Skeletal muscle tissue (tissue), 4 donors: ENCODE measurements around the gene B2M. TPM values are rescaled to one million over a fixed set of nuclear protein-coding genes. Genes with fewer than 3 reads are reported as not detected.
"Not testable (repeated sequence)": the region's sequence is repeated elsewhere in the genome, so short reads cannot be mapped to it uniquely, and the experiment has no call there.

Experiments used
- H3K27ac ChIP-seq: one replicate; pipeline ENCODE4 v1.7.0; 2013; ENCODE audit warnings: mild to moderate bottlenecking, low read depth, low read length, inconsistent platforms
- H3K27me3 ChIP-seq, 3 donors: one replicate each; pipeline ENCODE4 v1.7.0; 2013; ENCODE audit warnings: low read length in 3 of 3; ENCODE audit not compliant: control insufficient read depth in 3 of 3, insufficient read depth in 3 of 3
- H3K36me3 ChIP-seq, 3 donors: one replicate each; pipeline ENCODE4 v1.7.0; 2013; ENCODE audit warnings: low read length in 3 of 3; ENCODE audit not compliant: control insufficient read depth in 3 of 3, insufficient read depth in 3 of 3
- H3K4me1 ChIP-seq, 3 donors: one replicate each; pipeline ENCODE4 v1.7.0; 2013; ENCODE audit warnings: low read length in 3 of 3, mild to moderate bottlenecking in 3 of 3; ENCODE audit not compliant: control insufficient read depth in 3 of 3, insufficient read depth in 3 of 3
- H3K4me3 ChIP-seq, 3 donors: one replicate each; pipeline ENCODE4 v1.7.0; 2013; ENCODE audit warnings: low read length in 3 of 3
- H3K9ac ChIP-seq, 3 donors: one replicate each; pipeline ENCODE4 v1.7.0; 2013; ENCODE audit warnings: low read length in 3 of 3, mild to moderate bottlenecking in 3 of 3, moderate library complexity in 2 of 3, low read depth in 1 of 3
- H3K9me3 ChIP-seq, 3 donors: one replicate each; pipeline ENCODE4 v1.7.0; 2013; ENCODE audit warnings: low read length in 3 of 3; ENCODE audit not compliant: control insufficient read depth in 3 of 3
- total RNA-seq: library from RNA; depleted of rRNA; stranded (reverse); fragments of >200 nt; gene quantifications from one replicate; pipeline ENCODE4 v1.2.3, GENCODE V29; 2014
- donor health status: Osteomylitis.

B2M gene
- total RNA-seq, 1 donor from 2014 or later: 876 TPM

DNA sequence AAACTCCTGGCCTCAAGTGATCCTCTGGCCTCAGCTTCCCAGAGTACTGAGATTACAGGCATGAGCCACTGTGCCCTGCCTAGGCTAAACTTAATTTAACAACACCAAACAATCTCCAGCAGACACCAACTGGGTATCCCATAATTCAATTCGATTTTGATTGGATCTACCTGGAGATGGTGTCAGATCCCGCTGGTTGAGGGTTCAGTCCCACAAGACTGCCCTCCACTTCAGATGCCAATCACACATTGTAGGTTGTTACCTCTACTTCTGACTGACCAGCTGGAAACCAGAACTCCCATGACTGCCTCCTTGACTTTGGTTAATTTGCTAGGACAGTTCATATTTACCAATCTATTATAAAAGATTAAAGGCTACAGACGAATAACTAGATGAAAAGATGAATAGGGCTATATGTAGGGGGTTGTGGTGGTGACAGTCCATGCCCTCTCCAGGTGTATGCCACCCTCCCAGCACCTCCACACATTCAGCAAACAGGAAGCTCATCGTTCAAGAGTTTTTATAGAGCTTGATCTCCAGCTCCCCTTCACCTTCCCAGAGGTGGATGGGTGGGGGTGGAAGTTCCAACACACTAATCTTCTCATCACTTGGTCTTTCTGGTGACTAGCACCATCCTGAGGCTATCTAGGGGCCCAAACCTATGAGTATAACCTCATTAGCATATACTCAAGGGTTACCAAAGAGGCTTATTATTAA is 9.3 kb downstream of the B2M start:
- Histone ChIP-seq H3K27ac (no peak overlapping the region), H3K4me1 (peaks cover 0 to 11% (median 7%) of the 10 kb centered on the region in 3 donors)

GRCh38 chr15:44722011-44722410 is 10.7 kb downstream of the B2M start:
- H3K9me3 ChIP-seq: no peaks in the 10 kb centered on the region
- no peaks in the 10 kb centered on the region for H3K27me3 ChIP-seq
- H3K27ac ChIP-seq: no peak overlapping the region
- peaks cover 11 to 21% (median 16%) of the 10 kb centered on the region in 3 donors for H3K36me3 ChIP-seq
- no peak overlapping the region for H3K4me3 ChIP-seq
- H3K9ac ChIP-seq: no peak overlapping the region
- peaks cover 4 to 11% (median 9%) of the 10 kb centered on the region in 3 donors for H3K4me1 ChIP-seq

More for the DNA sequence above, 9.3 kb downstream of the B2M start:
- Histone ChIP-seq H3K4me3 (no peak overlapping the region), H3K27me3 (no peaks in the 10 kb centered on the region), H3K9me3 (no peaks in the 10 kb centered on the region), H3K9ac (no peak overlapping the region), H3K36me3 (peaks cover 24 to 35% (median 29%) of the 10 kb centered on the region in 3 donors)

DNA sequence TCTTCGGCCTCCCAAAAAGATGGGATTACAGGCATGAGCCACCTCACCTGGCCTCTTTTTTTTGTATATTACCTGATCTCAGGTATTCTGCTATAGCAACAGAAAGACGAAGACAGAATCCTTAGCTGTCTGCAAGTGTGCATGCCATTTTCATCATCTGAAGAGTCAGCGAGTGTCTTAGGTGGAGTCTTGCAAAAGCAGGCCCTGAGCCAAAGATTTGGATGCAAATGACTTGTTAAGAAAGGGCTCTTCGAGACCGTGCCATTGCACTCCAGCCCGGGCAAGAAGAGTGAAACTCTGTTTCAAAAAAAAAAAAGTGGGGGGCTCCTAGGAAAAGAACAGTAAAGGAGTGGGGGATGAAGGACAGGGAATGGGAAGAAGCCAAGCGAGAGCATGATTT is 14.8 kb downstream of the B2M start:
- H3K4me3 ChIP-seq: peak overlapping the region in 1 of 3 donors; percentile 65
- no peaks in the 10 kb centered on the region for H3K27me3 ChIP-seq
- H3K4me1 ChIP-seq: peaks cover 10 to 33% (median 23%) of the 10 kb centered on the region in 3 donors
- no peaks in the 10 kb centered on the region for H3K36me3 ChIP-seq
- peak overlapping the region in 2 of 3 donors; percentile 20 to 47 for H3K9ac ChIP-seq
- peak overlapping the region; percentile 98 for H3K27ac ChIP-seq
- no peaks in the 10 kb centered on the region for H3K9me3 ChIP-seq

DNA sequence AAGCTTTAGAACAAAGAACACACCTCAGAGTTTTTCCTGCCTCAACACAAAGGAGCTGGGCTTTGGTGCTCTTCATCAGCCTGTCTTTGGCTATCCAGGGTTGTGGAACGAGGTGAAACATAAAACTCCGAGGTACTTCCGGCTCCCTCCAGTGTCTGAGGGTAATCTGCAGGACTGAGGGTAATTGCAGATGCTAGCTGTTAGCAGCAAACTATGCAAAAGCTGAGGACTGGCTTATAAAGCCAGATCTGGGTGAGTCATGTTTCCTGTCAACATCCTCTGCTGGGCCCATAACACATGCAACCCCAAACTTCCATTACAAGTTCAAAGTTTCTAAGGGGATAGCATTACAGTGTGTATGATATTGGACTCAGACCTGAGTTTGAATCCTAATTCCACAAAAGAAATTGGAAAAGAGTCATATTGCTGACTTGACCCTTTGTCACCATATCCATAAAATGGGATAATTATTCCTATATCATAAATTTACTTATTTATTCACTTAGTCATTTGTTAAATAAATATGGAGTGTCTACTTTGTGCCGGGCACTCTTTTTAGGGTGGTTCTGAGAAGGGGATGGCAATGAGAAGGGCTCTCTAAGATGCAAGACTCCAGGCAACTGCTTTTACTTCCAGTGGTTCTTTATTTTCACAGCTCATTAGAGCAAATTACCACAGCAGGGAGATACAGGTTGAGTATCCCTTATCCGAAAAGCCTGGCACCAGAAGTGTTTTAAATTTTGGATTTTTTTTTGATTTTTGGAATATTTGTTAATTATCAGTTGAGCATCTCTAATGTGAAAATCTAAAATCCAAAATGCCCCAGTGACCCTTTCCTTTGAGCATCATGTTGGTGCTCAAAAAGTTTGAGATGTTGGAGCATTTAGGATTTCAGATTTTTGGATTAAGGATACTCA is 15.5 kb downstream of the B2M start:
- peaks cover 10 to 33% (median 23%) of the 10 kb centered on the region in 3 donors for H3K4me1 ChIP-seq
- H3K27ac ChIP-seq: peak overlapping the region; percentile 98
- no peaks in the 10 kb centered on the region for H3K27me3 ChIP-seq
- peaks cover under 1 to 5% (median 4%) of the 10 kb centered on the region in 3 donors for H3K36me3 ChIP-seq
- H3K4me3 ChIP-seq: peak overlapping the region in 1 of 3 donors; percentile 65
- peak overlapping the region in 2 of 3 donors; percentile 20 to 47 for H3K9ac ChIP-seq
- no peaks in the 10 kb centered on the region for H3K9me3 ChIP-seq

DNA sequence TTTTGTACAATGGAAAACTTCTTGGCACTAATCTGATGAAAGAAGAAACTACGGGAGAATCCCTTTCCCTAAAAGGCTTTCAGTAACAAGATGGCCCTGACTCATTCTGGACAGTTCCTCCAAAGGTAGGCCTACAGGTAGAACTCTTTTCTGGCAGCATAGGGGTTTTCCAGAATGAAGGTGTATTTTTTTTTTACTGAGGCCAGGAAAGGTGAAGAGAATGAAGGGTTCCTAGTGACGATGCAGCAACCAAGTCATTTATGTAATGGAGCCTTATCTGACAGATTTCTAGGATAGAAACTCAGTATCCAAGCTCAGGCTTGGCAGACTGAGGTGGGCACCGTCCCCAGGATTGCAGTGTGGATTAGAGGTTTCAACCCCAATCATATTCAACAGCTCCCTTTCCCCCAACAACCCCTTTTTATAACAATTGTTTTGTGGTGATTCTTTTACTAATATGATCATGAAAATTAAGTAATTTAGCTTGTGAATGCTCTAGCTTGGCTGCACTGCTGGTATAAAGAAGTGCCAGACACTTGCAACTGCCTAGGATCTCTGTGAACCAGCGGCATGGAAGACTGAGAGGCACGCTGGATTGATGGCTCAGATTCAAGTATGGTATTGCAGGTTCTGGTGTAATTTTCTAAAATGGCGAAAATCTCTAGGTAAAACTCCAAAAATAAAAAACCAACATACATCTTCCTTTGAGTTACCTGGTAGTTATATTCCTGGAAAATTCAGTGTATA is 16.3 kb downstream of the B2M start:
- Histone ChIP-seq H3K4me3 (no peak overlapping the region), H3K4me1 (peaks cover 10 to 33% (median 23%) of the 10 kb centered on the region in 3 donors), H3K27me3 (no peaks in the 10 kb centered on the region), H3K9me3 (no peaks in the 10 kb centered on the region), H3K9ac (no peak overlapping the region), H3K27ac (peak overlapping the region; percentile 98), H3K36me3 (peaks cover 4 to 12% (median 5%) of the 10 kb centered on the region in 3 donors)

- H3K4me3 ChIP-seq: peak overlapping the region; percentile 96 to 98 (median 98)
- not testable (repeated sequence) for H3K9me3 ChIP-seq, H3K27me3 ChIP-seq
- peaks cover 10 to 33% (median 23%) of the 10 kb centered on the region in 3 donors for H3K4me1 ChIP-seq
- peak overlapping the region; percentile 86 to 99 (median 96) for H3K9ac ChIP-seq
- H3K27ac ChIP-seq: peak overlapping the region; percentile 98
- peaks cover 4 to 12% (median 5%) of the 10 kb centered on the region in 3 donors for H3K36me3 ChIP-seq
Observed at GRCh38 chr15:44728232-44728575, 16.9 kb downstream of the B2M start.

DNA sequence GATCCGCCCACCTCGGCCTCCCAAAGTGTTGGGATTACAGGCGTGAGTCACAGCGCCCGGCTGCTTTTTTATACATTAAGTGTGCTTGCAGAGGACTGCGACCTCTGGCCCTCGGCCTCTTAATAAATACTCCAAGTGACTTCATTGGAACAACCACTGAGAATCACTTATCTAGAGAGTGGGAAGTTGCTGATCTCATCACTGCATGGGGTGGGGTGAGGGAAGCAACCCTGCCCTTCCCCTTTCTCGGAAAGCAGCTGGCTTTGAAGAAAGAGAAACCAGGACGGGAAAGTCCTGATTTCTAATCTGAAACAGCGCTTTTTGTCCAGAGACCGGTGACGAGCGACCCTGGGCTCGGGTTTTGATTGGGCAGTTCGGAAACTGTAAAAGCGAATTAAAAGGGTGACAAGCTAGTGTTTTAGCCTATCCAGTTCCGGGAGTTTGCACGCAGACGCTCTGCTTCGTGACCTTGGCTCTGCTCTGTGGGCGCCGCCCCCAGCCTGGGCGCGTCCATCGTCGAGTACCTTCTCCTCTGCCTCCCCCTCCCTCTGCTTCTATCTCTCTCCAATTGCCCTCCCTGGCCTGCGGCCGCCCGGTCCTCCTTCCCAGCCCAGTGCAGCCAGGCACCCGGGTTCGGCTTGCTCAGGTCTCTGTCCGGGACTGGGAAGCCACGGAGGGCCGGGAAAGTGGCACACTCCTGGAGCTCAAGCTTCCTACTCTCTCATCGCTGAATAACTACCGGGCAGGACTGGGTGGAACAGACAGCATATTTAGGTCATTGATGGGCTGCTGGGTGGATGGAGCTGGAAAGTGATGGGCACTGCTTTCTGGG is 17.5 kb downstream of the B2M start:
- H3K27ac ChIP-seq: peak overlapping the region; percentile 98
- peak overlapping the region; percentile 86 to 99 (median 96) for H3K9ac ChIP-seq
- peaks cover 10 to 33% (median 23%) of the 10 kb centered on the region in 3 donors for H3K4me1 ChIP-seq
- H3K36me3 ChIP-seq: peaks cover 4 to 12% (median 5%) of the 10 kb centered on the region in 3 donors
- no peaks in the 10 kb centered on the region for H3K27me3 ChIP-seq
- peak overlapping the region; percentile 96 to 98 (median 98) for H3K4me3 ChIP-seq
- no peaks in the 10 kb centered on the region for H3K9me3 ChIP-seq

DNA sequence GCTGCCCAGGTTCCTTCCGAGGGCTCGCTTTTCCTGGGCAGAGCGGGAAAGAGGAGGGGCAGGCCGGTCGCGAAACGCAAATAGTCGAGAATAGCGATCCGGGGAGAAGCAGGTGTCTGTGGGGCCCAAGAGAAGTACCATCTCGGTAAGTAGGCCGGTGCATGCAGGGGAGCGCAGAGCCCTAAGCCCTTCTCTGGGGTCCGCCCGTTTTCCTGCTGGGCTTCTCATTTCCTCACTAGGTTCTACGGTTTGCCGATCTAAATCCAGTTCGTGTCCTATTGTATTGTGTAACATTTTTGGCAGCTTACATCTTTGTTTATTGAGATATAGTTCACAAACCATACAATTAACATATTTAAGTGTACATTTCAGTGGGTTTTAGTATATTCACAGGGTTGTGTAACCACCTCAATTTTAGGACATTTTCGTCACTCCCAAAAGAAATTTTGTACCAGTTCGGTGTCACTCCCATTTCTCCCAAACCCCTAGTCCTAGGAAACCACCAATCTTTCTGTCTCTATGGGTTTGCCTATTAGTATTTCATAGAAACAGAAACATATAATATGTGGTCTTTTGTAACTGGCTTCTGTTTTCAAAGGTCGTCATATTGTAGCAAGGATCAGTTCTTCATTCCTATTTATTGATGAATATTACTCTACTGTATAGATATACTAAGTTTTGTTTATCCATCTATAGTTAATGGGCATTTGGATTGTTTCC is 18.3 kb downstream of the B2M start:
- Histone ChIP-seq H3K4me3 (peak overlapping the region; percentile 96 to 98 (median 98)), H3K9ac (peak overlapping the region; percentile 86 to 99 (median 96)), H3K36me3 (peaks cover 4 to 12% (median 5%) of the 10 kb centered on the region in 3 donors), H3K27ac (peak overlapping the region; percentile 98), H3K27me3 (no peaks in the 10 kb centered on the region), H3K4me1 (peaks cover 10 to 33% (median 23%) of the 10 kb centered on the region in 3 donors), H3K9me3 (no peaks in the 10 kb centered on the region)
